Suprapubic skin (tissue), 3 donors: ENCODE results near the gene KLHDC9.

Experiments used
- CTCF ChIP-seq, 2 donors: fragments of 200-600 bp in 1 of 2; fragments of 450-650 bp in 1 of 2; sonication (generic) in 1 of 2; IDR thresholded peaks; one replicate each; pipeline ENCODE4 v1.5.1; 2016 to 2019; ENCODE audit warnings: antibody characterized with exemption in 2 of 2, mild to moderate bottlenecking in 1 of 2, moderate library complexity in 1 of 2
- EP300 ChIP-seq: sonication (generic); formaldehyde crosslinking; IDR thresholded peaks from one replicate; pipeline ENCODE4 v1.6.1; 2017; ENCODE audit warnings: antibody characterized with exemption
- POLR2A ChIP-seq, 2 donors: fragments of 450-650 bp; IDR thresholded peaks; one replicate each; pipeline ENCODE4 v1.6.1; 2017; ENCODE audit warnings: antibody characterized with exemption in 2 of 2, mild to moderate bottlenecking in 2 of 2, moderate library complexity in 2 of 2

GRCh38 chr1:161089251-161089924 lies 8.8 kb upstream of the KLHDC9 start, which contains the start of gene NECTIN4:
- TF ChIP-seq CTCF (IDR thresholded peaks at IDR 0.05): no peak
- no peak for TF ChIP-seq EP300
- TF ChIP-seq POLR2A (IDR thresholded peaks at IDR 0.05): peak in 1 of 2 donors; percentile 24
